ENCODE measurements around the gene IGFBP1. TPM values are rescaled to one million over a fixed set of nuclear protein-coding genes. Genes with fewer than 3 reads are reported as not detected.

Gene IGFBP1
- total and polyA plus RNA-seq, 2 of the 13 experiments (the other 11 are each of a cell fraction or from before 2014, with no cell fraction given): 5.4 to 885 TPM

DNA sequence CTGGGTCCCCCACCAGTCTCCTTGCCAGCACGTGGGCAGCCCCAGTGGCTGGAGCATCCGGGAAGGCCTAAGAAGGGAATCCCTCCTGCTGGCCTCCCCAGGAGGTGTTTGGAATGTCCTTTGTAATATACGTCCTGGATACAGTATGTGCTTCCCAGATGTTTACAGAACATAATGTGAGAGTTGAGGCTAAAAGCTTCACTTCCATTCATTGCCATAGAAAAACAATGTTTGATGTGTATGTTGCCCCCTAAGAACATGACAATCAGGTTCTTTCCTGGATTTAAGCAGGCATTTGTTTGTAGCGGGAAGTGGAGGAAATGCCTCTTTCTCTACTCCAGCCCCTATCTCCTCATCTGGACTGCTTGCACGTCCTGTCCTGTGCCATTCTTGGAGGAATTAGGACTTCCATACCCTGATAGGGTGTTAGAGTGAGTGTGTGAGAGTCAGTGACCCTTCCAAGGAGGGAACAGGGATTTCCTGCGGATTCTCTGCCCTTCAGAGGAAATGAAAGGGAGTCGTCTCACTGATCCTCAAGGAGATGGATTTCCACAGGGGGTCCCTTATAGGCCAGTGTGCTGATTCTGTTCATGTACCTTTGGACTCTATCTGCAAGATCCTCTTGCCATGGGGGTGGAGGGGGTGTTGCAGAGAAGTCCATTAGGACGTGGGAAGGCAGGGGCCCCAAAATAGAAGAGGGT is 1.2 kb downstream of the IGFBP1 start (continued):
- TF ChIP-seq, protein P1, sequence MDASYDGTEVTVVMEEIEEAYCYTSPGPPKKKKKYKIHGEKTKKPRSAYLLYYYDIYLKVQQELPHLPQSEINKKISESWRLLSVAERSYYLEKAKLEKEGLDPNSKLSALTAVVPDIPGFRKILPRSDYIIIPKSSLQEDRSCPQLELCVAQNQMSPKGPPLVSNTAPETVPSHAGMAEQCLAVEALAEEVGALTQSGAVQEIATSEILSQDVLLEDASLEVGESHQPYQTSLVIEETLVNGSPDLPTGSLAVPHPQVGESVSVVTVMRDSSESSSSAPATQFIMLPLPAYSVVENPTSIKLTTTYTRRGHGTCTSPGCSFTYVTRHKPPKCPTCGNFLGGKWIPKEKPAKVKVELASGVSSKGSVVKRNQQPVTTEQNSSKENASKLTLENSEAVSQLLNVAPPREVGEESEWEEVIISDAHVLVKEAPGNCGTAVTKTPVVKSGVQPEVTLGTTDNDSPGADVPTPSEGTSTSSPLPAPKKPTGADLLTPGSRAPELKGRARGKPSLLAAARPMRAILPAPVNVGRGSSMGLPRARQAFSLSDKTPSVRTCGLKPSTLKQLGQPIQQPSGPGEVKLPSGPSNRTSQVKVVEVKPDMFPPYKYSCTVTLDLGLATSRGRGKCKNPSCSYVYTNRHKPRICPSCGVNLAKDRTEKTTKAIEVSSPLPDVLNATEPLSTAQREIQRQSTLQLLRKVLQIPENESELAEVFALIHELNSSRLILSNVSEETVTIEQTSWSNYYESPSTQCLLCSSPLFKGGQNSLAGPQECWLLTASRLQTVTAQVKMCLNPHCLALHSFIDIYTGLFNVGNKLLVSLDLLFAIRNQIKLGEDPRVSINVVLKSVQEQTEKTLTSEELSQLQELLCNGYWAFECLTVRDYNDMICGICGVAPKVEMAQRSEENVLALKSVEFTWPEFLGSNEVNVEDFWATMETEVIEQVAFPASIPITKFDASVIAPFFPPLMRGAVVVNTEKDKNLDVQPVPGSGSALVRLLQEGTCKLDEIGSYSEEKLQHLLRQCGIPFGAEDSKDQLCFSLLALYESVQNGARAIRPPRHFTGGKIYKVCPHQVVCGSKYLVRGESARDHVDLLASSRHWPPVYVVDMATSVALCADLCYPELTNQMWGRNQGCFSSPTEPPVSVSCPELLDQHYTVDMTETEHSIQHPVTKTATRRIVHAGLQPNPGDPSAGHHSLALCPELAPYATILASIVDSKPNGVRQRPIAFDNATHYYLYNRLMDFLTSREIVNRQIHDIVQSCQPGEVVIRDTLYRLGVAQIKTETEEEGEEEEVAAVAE (CRISPR knock-in tag; IDR thresholded peaks at IDR 0.05; ENCODE audit: borderline replicate concordance): peak; percentile 36; the same call in 1 of the 2 replicates
- TF ChIP-seq ZNF784 (CRISPR knock-in tag; IDR thresholded peaks at IDR 0.05; ENCODE audit: borderline replicate concordance): no peak
- no peak for TF ChIP-seq PLRG1 (conservative IDR thresholded peaks at IDR 0.05)
- TF ChIP-seq ZNF44 (CRISPR knock-in tag; IDR thresholded peaks at IDR 0.05): peak; percentile 76; the same call in 1 of the 2 replicates
- 0 out of 2 replicates have a peak, but pooled peaks have one; percentile 13 for TF ChIP-seq ZNF136 (CRISPR knock-in tag; IDR thresholded peaks at IDR 0.05; ENCODE audit: low read depth)
- TF ChIP-seq PRDM15 (CRISPR knock-in tag; IDR thresholded peaks at IDR 0.05): no peak
- peak; percentile 33; the same call in 1 of the 2 replicates for TF ChIP-seq ZNF616 (CRISPR knock-in tag; IDR thresholded peaks at IDR 0.05; ENCODE audit: low read depth)
- TF ChIP-seq, protein P2, sequence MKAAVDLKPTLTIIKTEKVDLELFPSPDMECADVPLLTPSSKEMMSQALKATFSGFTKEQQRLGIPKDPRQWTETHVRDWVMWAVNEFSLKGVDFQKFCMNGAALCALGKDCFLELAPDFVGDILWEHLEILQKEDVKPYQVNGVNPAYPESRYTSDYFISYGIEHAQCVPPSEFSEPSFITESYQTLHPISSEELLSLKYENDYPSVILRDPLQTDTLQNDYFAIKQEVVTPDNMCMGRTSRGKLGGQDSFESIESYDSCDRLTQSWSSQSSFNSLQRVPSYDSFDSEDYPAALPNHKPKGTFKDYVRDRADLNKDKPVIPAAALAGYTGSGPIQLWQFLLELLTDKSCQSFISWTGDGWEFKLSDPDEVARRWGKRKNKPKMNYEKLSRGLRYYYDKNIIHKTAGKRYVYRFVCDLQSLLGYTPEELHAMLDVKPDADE (CRISPR knock-in tag; IDR thresholded peaks at IDR 0.05): peak; percentile 9; the same call in 1 of the 2 replicates
- 0 out of 2 replicates have a peak, but pooled peaks have one; percentile 6 for TF ChIP-seq SALL1 (CRISPR knock-in tag; IDR thresholded peaks at IDR 0.05)
- no peak; the same call in 1 of the 2 replicates for TF ChIP-seq HOMEZ (CRISPR knock-in tag; IDR thresholded peaks at IDR 0.05; ENCODE audit: low read depth)
- TF ChIP-seq RARG (CRISPR knock-in tag; IDR thresholded peaks at IDR 0.05; ENCODE audit: low read depth): 0 out of 2 replicates have a peak, but pooled peaks have one; percentile 24

Measured in HepG2 (cell line).